ENCODE measurements around the gene MAU2. TPM values are rescaled to one million over a fixed set of nuclear protein-coding genes. Genes with fewer than 3 reads are reported as not detected.
"Not testable (repeated sequence)": the region's sequence is repeated elsewhere in the genome, so short reads cannot be mapped to it uniquely, and the experiment has no call there.

The MAU2 gene
- total and polyA plus RNA-seq, 3 donors from 2014 or later, result 77.2 to 151 (median 143) TPM

GRCh38 chr19:19371059-19371458 is 50.4 kb downstream of the MAU2 start:
- intact Hi-C loops (cut with DNase I; ENCODE audit: low total_unique reads), result no loop called here
- Histone ChIP-seq H3K9me3 (no peaks in the 10 kb centered on the region), H3K27me3 (no peaks in the 10 kb centered on the region), H3K4me1 (peaks cover 3% of the 10 kb centered on the region), H3K36me3 (ENCODE audit: low read depth, missing control alignments) (no peaks in the 10 kb centered on the region), H3K4me3 (no peak overlapping the region), H3K27ac (no peak overlapping the region)
- TF ChIP-seq POLR2A (IDR thresholded peaks at IDR 0.05), result no peak
- no peak for TF ChIP-seq CTCF (IDR thresholded peaks at IDR 0.05)
- no peak for DNase-seq
- 89 to 90% methylated on average over 8 of the region's 8 CpGs for WGBS, 2 donors

GRCh38 chr19:19372656-19373416 is 52.2 kb downstream of the MAU2 start:
- intact Hi-C loops (cut with DNase I; ENCODE audit: low total_unique reads), result no loop called here
- DNase-seq, result peak; percentile 34
- 76 to 79% methylated on average over 8 of the region's 8 CpGs for WGBS, 2 donors
- no peak overlapping the region for H3K4me3 ChIP-seq
- no peaks in the 10 kb centered on the region for H3K9me3 ChIP-seq
- TF ChIP-seq CTCF (IDR thresholded peaks at IDR 0.05) (no peak), POLR2A (IDR thresholded peaks at IDR 0.05) (no peak)
- peak overlapping the region in 1 of 2 donors; percentile 3 for H3K27ac ChIP-seq
- H3K4me1 ChIP-seq, result no peaks in the 10 kb centered on the region
- H3K27me3 ChIP-seq, result no peaks in the 10 kb centered on the region
- no peaks in the 10 kb centered on the region for H3K36me3 ChIP-seq (ENCODE audit: low read depth, missing control alignments)

GRCh38 chr19:19379527-19379926 is 58.9 kb downstream of the MAU2 start:
- Histone ChIP-seq H3K4me1 (peaks cover 20% of the 10 kb centered on the region), H3K27ac (peak overlapping the region in 1 of 2 donors; percentile 62), H3K36me3 (ENCODE audit: low read depth, missing control alignments) (no peaks in the 10 kb centered on the region), H3K9me3 (no peaks in the 10 kb centered on the region), H3K27me3 (no peaks in the 10 kb centered on the region), H3K4me3 (no peak overlapping the region)
- intact Hi-C loops (cut with DNase I; ENCODE audit: low total_unique reads), result no loop called here
- TF ChIP-seq POLR2A (IDR thresholded peaks at IDR 0.05), result no peak
- no peak for TF ChIP-seq CTCF (IDR thresholded peaks at IDR 0.05)
- WGBS, 2 donors, result 50 to 62% methylated on average over 2 of the region's 2 CpGs
- no peak for DNase-seq

- Histone ChIP-seq H3K4me1 (peaks cover 23% of the 10 kb centered on the region), H3K27ac (peak overlapping the region in 1 of 2 donors; percentile 62)
- H3K9me3 ChIP-seq; H3K27me3 ChIP-seq; DNase-seq; intact Hi-C loops (cut with DNase I; ENCODE audit: low total_unique reads); H3K4me3 ChIP-seq; H3K36me3 ChIP-seq (ENCODE audit: low read depth, missing control alignments): not testable (repeated sequence)
- WGBS, 2 donors, result 89 to 95% methylated on average over 9 to 12 of the region's 12 CpGs
Measured at GRCh38 chr19:19380316-19380715, 59.7 kb downstream of the MAU2 start.

- peak; percentile 84 for DNase-seq
- H3K9me3 ChIP-seq, result no peaks in the 10 kb centered on the region
- H3K27ac ChIP-seq, result peak overlapping the region; percentile 8 to 62
- TF ChIP-seq POLR2A (IDR thresholded peaks at IDR 0.05) (no peak), CTCF (IDR thresholded peaks at IDR 0.05) (no peak)
- H3K4me1 ChIP-seq, result peaks cover 23% of the 10 kb centered on the region
- no peaks in the 10 kb centered on the region for H3K27me3 ChIP-seq
- H3K36me3 ChIP-seq (ENCODE audit: low read depth, missing control alignments), result no peaks in the 10 kb centered on the region
- 66 to 73% methylated on average over 11 of the region's 11 CpGs for WGBS, 2 donors
- no peak overlapping the region for H3K4me3 ChIP-seq
- intact Hi-C loops (cut with DNase I; ENCODE audit: low total_unique reads), result no loop called here
Measured at GRCh38 chr19:19381007-19381926, 60.6 kb downstream of the MAU2 start.

All from testis (tissue), 3 donors.